RCC 7860 (cell line): Measurements from ENCODE around the gene PGF.

ENCODE experiments used
- DNase-seq: peaks from one replicate; pipeline ENCODE4 v3.0.0-alpha.2; 2015; ENCODE audit warnings: low spot score
- FAIRE-seq: peaks from 2 replicates; lab custom pipeline; 2012; peaks lifted over from hg19 to GRCh38; lab: Jason Lieb, UNC

PGF gene

DNA sequence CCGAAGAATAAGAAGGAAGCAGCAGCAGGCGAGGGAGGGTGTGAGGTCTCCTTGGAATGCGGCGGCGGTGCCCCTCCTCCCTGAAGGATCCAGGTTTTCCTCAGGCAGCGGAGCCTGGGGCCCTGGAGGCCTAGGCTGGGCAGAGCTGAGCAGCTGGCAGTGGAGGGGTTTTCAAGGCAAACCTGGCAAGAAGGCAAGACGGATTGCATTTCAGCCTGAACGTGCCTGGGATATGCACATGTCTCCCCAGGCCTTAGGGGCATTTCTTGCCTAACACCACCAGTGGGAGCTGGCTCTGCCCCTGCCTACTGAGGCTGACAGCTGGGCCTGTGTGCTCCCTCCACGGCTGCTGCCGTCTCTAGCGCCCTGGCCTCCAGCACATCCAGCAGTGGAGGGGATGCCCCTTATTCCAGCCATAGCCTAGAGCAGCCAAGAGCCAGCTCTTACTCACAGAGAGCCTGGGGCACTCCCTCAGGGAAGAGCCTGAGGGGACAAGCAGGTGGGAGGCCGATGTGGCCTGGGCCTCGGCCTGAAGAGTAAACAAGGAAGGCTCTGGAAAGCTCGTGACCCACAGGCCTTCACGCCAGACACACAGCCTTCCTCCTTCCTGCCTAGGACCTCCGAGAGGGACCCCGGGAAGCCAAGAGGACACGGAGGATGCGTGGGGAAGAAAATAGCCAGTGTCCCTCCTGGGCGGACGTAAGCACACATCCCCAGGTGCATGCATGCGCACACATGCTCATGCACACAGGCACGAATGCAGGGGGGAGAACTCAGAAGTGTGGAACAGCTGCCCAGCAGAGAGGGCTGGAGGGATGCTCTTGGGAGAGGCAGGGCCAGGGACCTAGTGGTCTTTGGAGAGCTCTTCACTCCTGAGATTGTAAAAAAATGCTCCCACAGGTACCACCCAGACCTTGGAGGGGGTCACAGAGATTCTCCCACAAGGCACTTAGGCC lies 24.3 kb upstream of the PGF start:
- FAIRE-seq (no peak), DNase-seq (no peak)

- no peak for FAIRE-seq
Measured at GRCh38 chr14:74979029-74979428, 23.6 kb upstream of the PGF start.

DNA sequence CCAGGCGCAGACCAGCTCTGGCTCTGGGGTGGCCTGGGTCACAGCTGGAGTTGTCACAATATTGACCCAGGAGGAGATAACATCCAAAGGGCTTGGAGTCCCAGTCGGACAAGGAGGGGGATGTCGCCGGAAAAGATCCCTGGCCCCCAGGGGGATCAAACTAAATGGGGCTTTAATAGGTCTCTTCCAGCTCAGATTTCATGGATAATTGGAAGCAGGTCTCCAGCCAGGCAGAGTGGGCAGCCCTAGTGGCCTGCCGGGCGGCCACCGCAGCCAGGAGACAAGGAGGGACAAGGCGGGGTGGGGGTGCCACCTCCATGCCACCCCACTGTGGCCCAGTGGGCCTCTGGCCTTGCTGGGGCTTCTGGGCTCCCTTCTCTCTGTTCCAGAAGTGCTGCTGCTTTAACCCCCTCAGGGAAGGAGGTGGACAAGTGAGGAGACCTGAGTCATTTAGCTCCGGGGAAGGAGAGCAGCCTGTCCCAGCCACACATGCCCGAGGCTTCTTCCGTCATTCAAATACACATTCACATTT lies 23.1 kb upstream of the PGF start:
- FAIRE-seq (no peak), DNase-seq (no peak)

More at GRCh38 chr14:74979029-74979428, 23.6 kb upstream of the PGF start:
- no peak for DNase-seq

GRCh38 chr14:74977901-74978385 lies 22.5 kb upstream of the PGF start:
- DNase-seq = no peak
- no peak for FAIRE-seq

GRCh38 chr14:74977164-74977900 lies 21.9 kb upstream of the PGF start:
- DNase-seq (no peak), FAIRE-seq (no peak)

DNA sequence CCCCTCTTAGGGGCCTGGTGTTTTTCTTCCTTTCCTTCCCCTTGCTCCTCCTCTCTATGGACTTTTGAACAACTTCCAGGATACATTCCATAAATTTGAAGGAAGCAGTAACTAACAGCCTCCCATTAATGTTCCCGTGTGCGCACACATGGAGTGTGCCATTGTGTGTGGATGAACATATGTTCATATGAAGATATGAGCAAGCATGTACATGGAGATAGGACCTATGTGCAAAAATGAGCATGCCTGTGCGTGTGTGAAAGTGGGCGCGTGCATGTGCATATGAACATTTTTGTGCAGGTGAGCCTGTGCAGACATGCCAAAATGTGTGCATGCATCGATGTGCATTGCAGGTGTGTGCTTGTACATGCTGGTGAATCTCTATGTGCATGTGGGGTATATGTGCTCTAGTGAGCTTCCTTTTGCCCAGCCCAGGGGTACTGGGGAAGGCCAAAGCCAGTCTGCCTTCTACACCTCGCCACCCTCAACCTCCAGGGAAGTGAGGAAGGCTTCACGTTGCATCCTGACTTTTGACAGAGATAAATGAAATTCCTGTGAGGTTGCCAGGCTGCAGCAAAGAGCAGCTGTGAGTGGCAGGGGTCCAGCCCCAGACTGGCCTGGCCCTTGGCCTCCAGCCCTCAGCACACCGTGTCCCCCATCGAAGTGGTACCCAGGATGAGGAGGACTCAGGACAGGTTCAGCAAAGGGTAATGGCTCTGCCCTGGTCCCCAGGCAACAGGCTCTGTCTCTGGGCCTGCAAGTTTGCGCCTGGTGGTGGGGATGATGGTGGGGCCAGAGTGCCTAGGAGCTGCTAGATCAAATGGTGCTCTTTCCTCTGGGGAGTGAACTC lies 21.1 kb upstream of the PGF start:
- DNase-seq = no peak
- no peak for FAIRE-seq

GRCh38 chr14:74975059-74975810 lies 19.8 kb upstream of the PGF start:
- no peak for DNase-seq
- FAIRE-seq = no peak

GRCh38 chr14:74974364-74975058 lies 19.1 kb upstream of the PGF start:
- FAIRE-seq = no peak

DNA sequence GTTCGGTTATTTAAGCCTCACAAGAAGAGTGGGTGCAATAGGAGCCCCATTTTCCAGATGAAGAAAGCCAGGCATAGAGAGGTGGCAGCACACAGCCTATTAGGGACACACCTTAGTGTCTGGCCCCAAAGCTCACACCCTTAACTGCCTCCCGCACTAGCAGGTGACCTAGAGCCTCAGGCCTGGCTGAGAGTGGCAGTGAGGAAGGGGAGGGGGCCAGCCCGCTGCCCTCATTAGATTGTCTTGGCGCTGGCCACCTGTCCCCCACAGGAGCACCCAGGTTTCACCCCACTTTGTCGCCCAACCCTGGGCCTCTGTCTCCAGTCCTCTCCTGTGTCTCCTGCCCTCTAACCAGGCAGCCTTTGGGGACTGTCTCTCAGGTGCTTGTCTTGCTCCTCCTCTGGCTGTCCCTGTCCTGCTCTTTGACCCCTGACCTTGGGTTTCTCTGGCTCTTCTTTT lies 18.5 kb upstream of the PGF start:
- FAIRE-seq = no peak
- DNase-seq = no peak

More at GRCh38 chr14:74974364-74975058, 19.1 kb upstream of the PGF start:
- DNase-seq = no peak

GRCh38 chr14:74973003-74973653 lies 17.7 kb upstream of the PGF start:
- DNase-seq (peak; percentile 7), FAIRE-seq (no peak)

DNA sequence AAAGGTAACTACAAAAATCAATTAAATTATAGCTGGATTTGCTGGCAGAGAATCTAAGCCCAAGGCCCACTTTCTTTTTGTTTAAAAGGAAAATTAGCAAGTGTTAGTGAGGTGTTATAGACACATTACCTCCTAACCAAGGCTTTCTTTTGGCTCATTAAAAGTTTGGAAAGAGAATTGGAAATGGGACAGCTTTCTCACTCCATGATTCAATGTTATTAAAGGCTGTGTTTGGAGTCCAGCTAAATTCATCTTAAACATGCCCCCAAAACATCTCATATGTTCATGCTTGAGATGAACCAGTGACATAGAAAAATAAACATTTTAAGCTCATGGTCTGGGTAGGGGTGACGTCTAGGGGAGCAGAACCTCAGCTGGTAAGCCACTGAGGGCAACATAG lies 13.4 kb upstream of the PGF start:
- FAIRE-seq = no peak
- DNase-seq = no peak

- FAIRE-seq (no peak), DNase-seq (peak; percentile 5)
Measured at GRCh38 chr14:74965486-74966153, 10.2 kb upstream of the PGF start.

- FAIRE-seq = no peak
- peak; percentile 4 for DNase-seq
Measured at GRCh38 chr14:74964787-74965485, 9.5 kb upstream of the PGF start.

- peak; percentile 4 for DNase-seq
- no peak for FAIRE-seq
Measured at GRCh38 chr14:74963705-74964271, 8.4 kb upstream of the PGF start.

- FAIRE-seq = no peak
- DNase-seq = no peak
Measured at GRCh38 chr14:74963178-74963704, 7.8 kb upstream of the PGF start.

DNA sequence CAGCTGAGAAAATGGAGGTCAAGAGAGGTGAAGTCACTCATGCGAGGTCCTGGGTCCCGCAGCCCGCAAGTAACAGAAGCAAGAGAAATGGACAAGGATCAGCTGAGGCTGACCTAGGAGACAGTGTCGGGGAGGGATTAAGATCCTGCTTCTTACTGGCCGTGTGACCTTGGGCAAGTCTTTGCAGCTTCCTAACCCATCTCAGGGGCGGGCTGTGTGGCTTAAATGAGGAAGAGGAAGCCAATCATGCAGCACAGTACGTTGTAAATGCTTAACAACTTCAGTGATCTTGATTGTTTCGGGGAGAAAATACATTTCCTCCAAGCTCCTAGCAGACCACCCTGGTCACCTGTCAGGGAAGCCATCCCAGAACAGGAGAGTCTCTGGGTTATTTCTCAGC lies 7.1 kb upstream of the PGF start:
- DNase-seq (no peak), FAIRE-seq (no peak)

GRCh38 chr14:74962046-74962445 lies 6.6 kb upstream of the PGF start:
- DNase-seq (no peak), FAIRE-seq (no peak)
